ENCODE measurements around the gene ENTR1.
"Not testable (repeated sequence)": the region's sequence is repeated elsewhere in the genome, so short reads cannot be mapped to it uniquely, and the experiment has no call there.

ENTR1 gene

GRCh38 chr9:136418182-136419091, 8.0 kb upstream of the ENTR1 start:
- DNase-seq (ENCODE audit: low spot score in 2 of 2) = no peak
- Histone ChIP-seq H3K4me3 (no peak overlapping the region), H3K36me3 (replicated peaks) (peaks cover 82% of the 10 kb centered on the region), H3K27me3 (ENCODE audit: low read depth) (no peaks in the 10 kb centered on the region), H3K4me1 (no peaks in the 10 kb centered on the region), H3K9me3 (no peaks in the 10 kb centered on the region)
- in situ Hi-C loops (cut with MboI; ENCODE audit: low sequenced_read_pairs) = no loop called here

GRCh38 chr9:136416914-136417313, 6.5 kb upstream of the ENTR1 start:
- H3K27me3 ChIP-seq (ENCODE audit: low read depth) = no peaks in the 10 kb centered on the region
- no peak overlapping the region for H3K4me3 ChIP-seq
- no peaks in the 10 kb centered on the region for H3K9me3 ChIP-seq
- H3K36me3 ChIP-seq (replicated peaks) = peaks cover 82% of the 10 kb centered on the region
- peaks cover 6% of the 10 kb centered on the region; the same call in 1 of the 2 replicates for H3K4me1 ChIP-seq
- in situ Hi-C loops (cut with MboI; ENCODE audit: low sequenced_read_pairs) = no loop called here
- no peak for DNase-seq (ENCODE audit: low spot score in 2 of 2)

- H3K4me1 ChIP-seq = peaks cover 11% of the 10 kb centered on the region; the same call in 1 of the 2 replicates
- H3K9me3 ChIP-seq = no peaks in the 10 kb centered on the region
- peaks cover 81% of the 10 kb centered on the region for H3K36me3 ChIP-seq (replicated peaks)
- H3K27me3 ChIP-seq (ENCODE audit: low read depth) = no peaks in the 10 kb centered on the region
- in situ Hi-C loops (cut with MboI; ENCODE audit: low sequenced_read_pairs) = no loop called here
- no peak for DNase-seq (ENCODE audit: low spot score in 2 of 2)
- H3K4me3 ChIP-seq = no peak overlapping the region
These were observed 6.0 kb upstream of the ENTR1 start for GRCh38 chr9:136416427-136416826.

- no peak overlapping the region for H3K4me3 ChIP-seq
- H3K27me3 ChIP-seq (ENCODE audit: low read depth) = no peaks in the 10 kb centered on the region
- H3K4me1 ChIP-seq = peaks cover 21% of the 10 kb centered on the region
- peaks cover 71% of the 10 kb centered on the region for H3K36me3 ChIP-seq (replicated peaks)
- DNase-seq (ENCODE audit: low spot score in 2 of 2) = no peak
- no peaks in the 10 kb centered on the region for H3K9me3 ChIP-seq
- in situ Hi-C loops (cut with MboI; ENCODE audit: low sequenced_read_pairs) = no loop called here
These were observed 2.5 kb upstream of the ENTR1 start for GRCh38 chr9:136412962-136413361.

GRCh38 chr9:136411378-136411777, 964 bp upstream of the ENTR1 start:
- H3K9me3 ChIP-seq = no peaks in the 10 kb centered on the region
- in situ Hi-C loops (cut with MboI; ENCODE audit: low sequenced_read_pairs) = no loop called here
- H3K4me1 ChIP-seq = peaks cover 21% of the 10 kb centered on the region
- H3K4me3 ChIP-seq = peak overlapping the region; percentile 99
- DNase-seq (ENCODE audit: low spot score in 2 of 2) = no peak
- H3K36me3 ChIP-seq (replicated peaks) = peaks cover 73% of the 10 kb centered on the region
- no peaks in the 10 kb centered on the region for H3K27me3 ChIP-seq (ENCODE audit: low read depth)

GRCh38 chr9:136409557-136410455, 608 bp downstream of the ENTR1 start:
- Histone ChIP-seq H3K27me3 (ENCODE audit: low read depth) (no peaks in the 10 kb centered on the region), H3K4me1 (peaks cover 21% of the 10 kb centered on the region), H3K4me3 (peak overlapping the region; percentile 99), H3K36me3 (replicated peaks) (peaks cover 73% of the 10 kb centered on the region), H3K9me3 (no peaks in the 10 kb centered on the region)
- in situ Hi-C loops (cut with MboI; ENCODE audit: low sequenced_read_pairs) = no loop called here
- peak in 1 of 2 experiments; percentile 54 for DNase-seq (ENCODE audit: low spot score in 2 of 2)

GRCh38 chr9:136407911-136408310, 2.5 kb downstream of the ENTR1 start:
- no peaks in the 10 kb centered on the region for H3K9me3 ChIP-seq
- in situ Hi-C loops (cut with MboI; ENCODE audit: low sequenced_read_pairs) = no loop called here
- H3K27me3 ChIP-seq (ENCODE audit: low read depth) = no peaks in the 10 kb centered on the region
- no peak overlapping the region for H3K4me3 ChIP-seq
- no peak for DNase-seq (ENCODE audit: low spot score in 2 of 2)
- H3K36me3 ChIP-seq (replicated peaks) = peaks cover 67% of the 10 kb centered on the region
- H3K4me1 ChIP-seq = peaks cover 21% of the 10 kb centered on the region

GRCh38 chr9:136407061-136407460, 3.4 kb downstream of the ENTR1 start:
- in situ Hi-C loops (cut with MboI; ENCODE audit: low sequenced_read_pairs); DNase-seq (ENCODE audit: low spot score in 2 of 2); H3K9me3 ChIP-seq; H3K4me3 ChIP-seq; H3K27me3 ChIP-seq (ENCODE audit: low read depth): not testable (repeated sequence)
- Histone ChIP-seq H3K4me1 (peaks cover 15% of the 10 kb centered on the region), H3K36me3 (replicated peaks) (peaks cover 59% of the 10 kb centered on the region)

GRCh38 chr9:136405904-136406303, 4.5 kb downstream of the ENTR1 start:
- H3K4me1 ChIP-seq; H3K9me3 ChIP-seq; DNase-seq (ENCODE audit: low spot score in 2 of 2); H3K27me3 ChIP-seq (ENCODE audit: low read depth); H3K4me3 ChIP-seq; in situ Hi-C loops (cut with MboI; ENCODE audit: low sequenced_read_pairs): not testable (repeated sequence)
- peaks cover 61% of the 10 kb centered on the region for H3K36me3 ChIP-seq (replicated peaks)

GRCh38 chr9:136405481-136405880, 4.9 kb downstream of the ENTR1 start:
- in situ Hi-C loops (cut with MboI; ENCODE audit: low sequenced_read_pairs) = no loop called here
- Histone ChIP-seq H3K36me3 (replicated peaks) (peaks cover 61% of the 10 kb centered on the region), H3K4me1 (peaks cover 9% of the 10 kb centered on the region), H3K27me3 (ENCODE audit: low read depth) (no peaks in the 10 kb centered on the region), H3K4me3 (no peak overlapping the region), H3K9me3 (no peaks in the 10 kb centered on the region)
- DNase-seq (ENCODE audit: low spot score in 2 of 2) = no peak

GRCh38 chr9:136404801-136405136, 5.6 kb downstream of the ENTR1 start:
- H3K36me3 ChIP-seq (replicated peaks) = peaks cover 61% of the 10 kb centered on the region
- H3K4me1 ChIP-seq = peaks cover 12% of the 10 kb centered on the region
- H3K27me3 ChIP-seq (ENCODE audit: low read depth) = no peaks in the 10 kb centered on the region
- H3K9me3 ChIP-seq = no peaks in the 10 kb centered on the region
- in situ Hi-C loops (cut with MboI; ENCODE audit: low sequenced_read_pairs) = no loop called here
- no peak overlapping the region for H3K4me3 ChIP-seq
- no peak for DNase-seq (ENCODE audit: low spot score in 2 of 2)

GRCh38 chr9:136403915-136404800, 6.3 kb downstream of the ENTR1 start:
- no peaks in the 10 kb centered on the region for H3K9me3 ChIP-seq
- peaks cover 6% of the 10 kb centered on the region for H3K4me1 ChIP-seq
- no peaks in the 10 kb centered on the region for H3K27me3 ChIP-seq (ENCODE audit: low read depth)
- peaks cover 58% of the 10 kb centered on the region for H3K36me3 ChIP-seq (replicated peaks)
- DNase-seq (ENCODE audit: low spot score in 2 of 2) = no peak
- in situ Hi-C loops (cut with MboI; ENCODE audit: low sequenced_read_pairs) = no loop called here
- no peak overlapping the region for H3K4me3 ChIP-seq

- Histone ChIP-seq H3K4me1 (peaks cover 7% of the 10 kb centered on the region; the same call in 1 of the 2 replicates), H3K9me3 (no peaks in the 10 kb centered on the region), H3K4me3 (no peak overlapping the region), H3K27me3 (ENCODE audit: low read depth) (no peaks in the 10 kb centered on the region), H3K36me3 (replicated peaks) (peaks cover 58% of the 10 kb centered on the region)
- DNase-seq (ENCODE audit: low spot score in 2 of 2) = no peak
- in situ Hi-C loops (cut with MboI; ENCODE audit: low sequenced_read_pairs) = no loop called here
These were observed 6.9 kb downstream of the ENTR1 start for GRCh38 chr9:136403538-136403914.

All from HAP-1 (cell line).